Endothelial cell of hepatic sinusoid (primary cell): ENCODE data around the gene TCEA3.

ENCODE experiments used
- in situ Hi-C: cut with HindIII; loops from 2 replicates; pipeline ENCODE4 v1.10.0; 2017; ENCODE audit warnings: low sequenced_read_pairs

Gene TCEA3

DNA sequence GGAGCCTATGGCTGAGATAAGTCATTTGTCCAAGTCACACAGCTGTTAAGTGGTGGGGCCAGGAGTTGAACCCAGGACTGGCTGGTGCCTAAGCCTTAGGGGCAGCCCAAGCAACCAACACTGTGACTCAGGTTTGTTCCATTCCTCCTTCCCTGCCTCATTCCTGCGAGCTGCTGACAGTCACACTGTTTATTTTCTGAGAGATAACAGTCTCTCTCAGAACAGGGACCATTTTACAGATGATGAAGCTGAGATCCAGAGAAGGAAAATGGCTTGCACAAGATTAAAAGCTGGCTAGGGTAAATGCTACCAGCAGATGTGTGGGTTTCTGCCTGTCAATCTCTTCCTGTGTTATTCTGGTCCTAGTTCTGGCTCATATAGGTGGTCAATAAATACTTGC lies 24.3 kb upstream of the TCEA3 start:
- in situ Hi-C loops = no loop called here

- in situ Hi-C loops = no loop called here
Measured at GRCh38 chr1:23446661-23447310, 22.2 kb upstream of the TCEA3 start.

GRCh38 chr1:23444596-23445390 lies 20.2 kb upstream of the TCEA3 start:
- in situ Hi-C loops = loop anchor here (5.0 kb wide), 1 partner anchor 43 kb away; no protein-coding TSS in a partner anchor

- in situ Hi-C loops = loop anchor here (5.0 kb wide), 1 partner anchor 43 kb away; no protein-coding TSS in a partner anchor
Measured at GRCh38 chr1:23444104-23444533, 19.6 kb upstream of the TCEA3 start.

- in situ Hi-C loops = loop anchor here (5.0 kb wide), 1 partner anchor 45 kb away; no protein-coding TSS in a partner anchor
Measured at GRCh38 chr1:23442751-23443150, 18.2 kb upstream of the TCEA3 start.

DNA sequence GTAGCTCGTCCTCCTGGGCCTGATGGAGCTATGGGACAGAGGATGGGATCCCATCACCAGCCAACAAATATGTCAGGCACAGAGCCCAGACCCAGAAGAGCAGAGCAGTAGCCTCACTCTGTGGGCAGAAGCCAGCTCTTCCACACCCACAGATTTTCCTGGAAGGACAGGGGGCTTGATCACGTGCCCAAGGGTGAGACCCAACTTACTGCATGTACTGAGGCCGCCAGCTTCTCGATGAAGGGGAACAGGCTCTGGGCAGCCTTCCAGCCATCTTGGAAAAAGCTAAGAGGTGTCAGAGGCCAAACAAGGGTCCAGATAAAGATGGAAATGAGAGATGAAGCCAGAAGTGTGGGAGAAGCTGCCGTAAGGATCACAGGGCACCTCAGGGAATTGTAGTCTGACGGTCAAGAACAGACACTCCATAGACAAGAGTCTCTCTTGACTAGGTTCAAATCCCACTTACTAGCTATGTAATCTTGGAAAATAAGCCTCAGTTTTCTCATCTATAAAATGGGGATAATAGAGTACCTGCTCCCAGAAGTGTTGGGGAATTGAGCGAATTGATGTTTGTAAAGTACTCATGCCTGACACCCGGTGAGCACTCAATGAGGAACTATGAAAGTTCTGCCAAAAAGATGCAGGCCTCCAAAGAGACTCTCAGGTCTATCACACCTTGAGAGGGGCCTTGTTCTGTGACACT lies 17.0 kb upstream of the TCEA3 start:
- in situ Hi-C loops = loop anchor here (5.0 kb wide), 1 partner anchor 46 kb away; no protein-coding TSS in a partner anchor

DNA sequence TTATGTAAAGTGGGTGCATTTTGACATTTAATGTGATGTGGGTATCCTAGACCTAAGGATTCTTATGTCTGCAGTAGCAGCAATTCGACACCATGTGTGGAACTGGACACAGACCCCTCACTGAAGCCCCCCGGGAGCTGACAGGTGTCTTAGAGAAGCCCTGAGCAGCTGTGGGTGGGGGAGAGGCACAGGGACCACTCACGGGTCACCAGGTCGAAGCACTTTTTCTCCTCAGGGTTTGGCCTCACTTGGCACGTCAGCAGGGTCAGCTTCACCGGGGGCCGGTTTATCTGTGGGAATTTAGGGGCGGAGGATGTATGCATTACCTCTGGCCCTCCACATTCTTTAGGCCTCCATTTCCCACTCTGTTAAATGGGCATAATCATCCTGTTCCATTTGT lies 14.0 kb upstream of the TCEA3 start:
- in situ Hi-C loops = no loop called here

DNA sequence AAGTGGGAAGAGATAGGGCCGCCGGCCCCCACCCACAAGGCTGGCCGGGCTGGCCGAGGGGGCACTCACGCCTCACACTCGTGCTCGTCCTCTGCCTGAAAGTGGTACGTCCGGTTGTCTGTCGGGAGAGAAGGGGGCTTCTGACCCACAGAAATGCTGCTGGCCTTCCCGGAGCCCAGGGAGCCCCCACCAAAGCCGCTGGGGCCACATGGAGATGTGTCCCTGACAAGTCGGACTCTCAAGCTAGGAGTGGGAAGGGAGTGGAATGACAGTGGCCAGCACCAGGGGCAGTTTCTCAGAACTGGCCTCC lies 12.8 kb upstream of the TCEA3 start:
- in situ Hi-C loops = no loop called here

DNA sequence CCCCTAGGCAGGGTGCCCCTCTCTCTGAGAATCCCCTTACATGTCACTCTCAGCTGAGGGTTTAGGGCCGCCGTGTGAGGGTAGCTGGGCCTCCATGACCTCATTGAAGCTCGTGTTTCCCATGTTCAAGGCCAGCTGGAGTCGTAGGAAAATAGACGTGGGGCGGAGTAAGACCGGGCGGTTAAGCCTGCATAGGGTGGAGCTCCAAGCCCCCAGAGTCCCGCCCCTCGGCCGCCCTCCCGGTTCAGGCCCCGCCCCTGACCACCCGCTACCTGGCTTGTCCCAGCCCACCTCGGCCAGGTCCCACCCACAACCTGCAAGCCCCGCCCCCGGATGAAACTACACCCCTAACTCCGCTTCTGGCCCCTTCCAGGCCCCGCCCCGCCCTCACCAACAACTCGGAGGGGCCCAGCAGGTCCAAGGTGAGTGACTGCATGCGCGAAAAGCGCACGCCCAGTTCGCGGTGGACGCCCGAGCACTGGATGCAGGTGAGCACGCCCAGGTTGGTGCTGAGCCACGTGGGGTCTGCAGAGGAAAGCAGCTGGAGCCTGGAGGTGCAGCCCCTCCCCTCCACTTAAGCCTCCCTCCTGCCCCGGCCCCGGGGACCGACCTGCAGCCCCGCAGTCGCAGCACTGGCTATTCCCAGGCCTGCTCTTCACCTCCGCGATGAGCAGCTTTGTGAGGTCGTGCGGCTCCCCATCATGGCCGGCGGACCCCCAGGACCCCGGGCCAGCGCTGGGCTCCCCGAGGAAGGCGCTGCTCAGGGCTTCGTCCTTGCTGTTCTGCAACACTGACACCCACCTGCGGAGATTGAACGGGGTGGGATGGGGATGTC lies 12.2 kb upstream of the TCEA3 start:
- in situ Hi-C loops = no loop called here

DNA sequence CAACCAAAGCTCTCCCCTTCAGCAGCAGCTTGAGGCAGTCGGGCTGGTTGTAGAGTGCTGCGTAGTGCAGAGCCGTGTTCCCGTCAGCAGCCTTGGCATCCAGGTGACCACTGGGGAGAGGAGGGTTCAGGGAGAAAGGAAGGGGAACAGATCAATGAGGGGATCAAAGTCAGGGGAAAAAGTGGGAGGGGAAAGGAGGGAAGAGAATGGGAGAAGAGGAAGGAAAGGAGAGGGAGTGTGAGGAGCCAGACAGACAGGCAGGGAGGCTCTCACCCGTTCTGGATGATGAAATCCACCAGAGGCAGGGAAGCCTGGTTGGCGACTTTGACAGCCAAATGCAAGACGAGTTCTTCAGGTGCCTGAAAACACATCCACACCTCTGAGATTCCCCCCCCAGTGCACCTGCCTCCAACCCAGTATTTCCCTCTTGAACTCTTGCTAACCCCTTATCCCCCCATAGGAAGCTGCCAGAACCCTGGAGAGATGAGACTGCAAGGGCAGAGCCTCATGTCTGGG lies 9.8 kb upstream of the TCEA3 start:
- in situ Hi-C loops = no loop called here

DNA sequence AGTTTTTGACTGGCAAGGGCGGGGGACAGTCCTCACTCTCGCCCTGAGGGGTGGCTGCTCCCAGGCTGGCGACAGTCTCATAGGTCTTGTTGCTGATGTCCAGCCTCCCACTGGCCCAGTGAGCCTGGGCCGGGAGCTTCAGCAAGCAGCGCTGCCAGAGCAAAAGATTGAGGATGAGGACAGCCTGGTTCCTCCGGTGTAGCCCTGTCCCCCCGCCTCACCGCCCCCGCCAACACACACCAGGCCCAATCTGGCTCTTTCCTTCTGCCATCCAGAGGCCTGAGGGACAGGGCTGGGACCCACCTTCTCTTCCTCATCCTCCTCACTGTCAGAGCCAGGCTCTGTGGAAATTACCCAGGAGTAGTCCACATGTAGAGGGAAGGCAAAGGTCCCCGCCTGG lies 8.6 kb upstream of the TCEA3 start:
- in situ Hi-C loops = no loop called here

DNA sequence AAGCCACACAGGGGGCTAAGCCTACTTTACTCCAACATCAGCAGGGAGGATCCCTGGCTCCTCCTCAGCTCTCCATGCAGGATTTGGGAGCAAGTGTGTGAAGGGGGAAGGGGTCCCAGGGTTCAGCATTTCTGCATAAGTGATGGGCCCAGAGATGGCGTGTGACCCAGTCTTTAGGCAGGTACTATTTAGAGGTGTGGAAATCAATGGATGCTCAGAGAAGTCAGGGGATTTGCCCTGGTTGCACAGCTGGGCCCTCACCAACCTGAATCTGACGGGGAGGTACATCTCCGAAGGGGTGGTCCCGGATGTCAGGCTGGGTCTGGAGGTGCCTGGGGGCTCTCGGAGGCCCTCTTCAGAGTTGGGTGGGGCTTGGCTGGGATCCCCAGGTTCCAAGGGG lies 6.9 kb upstream of the TCEA3 start:
- in situ Hi-C loops = no loop called here

DNA sequence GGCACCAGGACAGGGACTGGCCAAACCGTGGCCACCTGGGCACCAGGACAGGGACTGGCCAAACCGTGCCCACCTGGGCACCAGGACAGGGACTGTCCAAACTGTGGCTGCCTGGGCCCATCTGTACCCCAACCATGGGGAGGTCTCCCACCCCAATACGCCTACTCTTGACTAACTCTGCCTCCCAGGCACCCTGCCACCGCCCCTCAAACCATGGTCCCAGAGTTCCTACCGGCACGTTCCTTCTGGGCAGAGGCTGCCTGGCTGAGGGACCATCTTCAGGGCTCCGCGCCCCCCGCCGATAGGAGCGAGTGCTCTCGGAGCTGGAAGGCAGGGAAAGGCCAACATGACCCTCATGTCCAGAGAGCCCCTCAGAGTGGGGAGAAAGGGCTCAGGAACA lies 6.3 kb upstream of the TCEA3 start:
- in situ Hi-C loops = no loop called here

- in situ Hi-C loops = loop anchor here (10.0 kb wide), 1 partner anchor 66 kb away; no protein-coding TSS in a partner anchor
Measured at GRCh38 chr1:23428136-23428905, 3.8 kb upstream of the TCEA3 start.

- in situ Hi-C loops = loop anchor here (10.0 kb wide), 1 partner anchor 67 kb away; no protein-coding TSS in a partner anchor
Measured at GRCh38 chr1:23427550-23427949, 3.0 kb upstream of the TCEA3 start.

DNA sequence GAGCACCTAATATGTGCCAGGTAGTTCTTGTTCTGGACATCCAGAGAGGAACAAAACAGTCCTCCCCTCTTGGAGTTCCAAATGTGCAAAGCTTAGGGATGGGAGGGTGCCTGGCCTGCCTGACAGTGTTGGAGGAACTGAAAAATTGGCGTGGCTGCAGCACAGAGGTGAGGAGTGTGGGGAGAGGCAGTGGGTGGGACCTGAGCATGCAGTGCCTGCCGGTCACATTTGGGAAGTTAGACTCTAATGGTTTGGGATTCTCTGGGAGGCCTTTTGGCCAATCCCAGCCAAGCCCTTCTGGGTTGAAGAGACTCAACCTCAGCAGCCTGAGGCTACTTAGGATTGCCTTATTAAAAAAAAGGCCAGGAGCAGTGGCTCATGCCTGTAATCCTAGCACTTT lies 2.3 kb upstream of the TCEA3 start:
- in situ Hi-C loops = loop anchor here (10.0 kb wide), 1 partner anchor 68 kb away; no protein-coding TSS in a partner anchor

DNA sequence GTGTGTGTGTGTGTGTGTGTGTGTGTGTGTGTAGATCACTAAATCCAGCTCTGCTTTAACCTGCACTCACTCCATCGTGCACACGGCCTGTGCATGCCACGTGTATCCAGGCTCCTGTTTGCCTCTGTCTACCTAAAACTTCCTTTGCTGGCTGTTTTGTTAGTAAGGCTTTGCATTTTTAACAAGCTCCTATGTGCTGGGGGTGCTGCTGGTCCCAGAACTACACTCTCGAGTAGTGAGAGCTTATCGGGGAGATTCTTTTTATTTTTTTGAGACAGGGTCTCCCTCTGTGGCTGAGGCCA lies 596 bp upstream of the TCEA3 start:
- in situ Hi-C loops = loop anchor here (10.0 kb wide), 1 partner anchor 70 kb away; no protein-coding TSS in a partner anchor

- in situ Hi-C loops = loop anchor here (5.0 to 10.0 kb wide), 2 partner anchors 71 to 81 kb away; partner anchors contain the start of gene HNRNPR
Measured at GRCh38 chr1:23423415-23424292, 894 bp downstream of the TCEA3 start.

GRCh38 chr1:23422941-23423340 lies 1.6 kb downstream of the TCEA3 start:
- in situ Hi-C loops = loop anchor here (5.0 to 10.0 kb wide), 2 partner anchors 72 to 81 kb away; partner anchors contain the start of gene HNRNPR
